K562 (cell line): ENCODE data around the gene POLR1C. TPM values are rescaled to one million over a fixed set of nuclear protein-coding genes. Genes with fewer than 3 reads are reported as not detected.

Experiments used
- ATAC-seq: fragments of 200-7000 bp; cut with Tn5 transposase; 3 replicates; pipeline ENCODE4 v1.9.1; 2020; ENCODE audit warnings: moderate library complexity
- BruUV-seq: library from RNA; stranded (reverse); fragments of 400-500 nt; replicated peaks from 2 replicates; lab custom pipeline; 2021; lab: Mats Ljungman, UMichigan
- CTCF ChIA-PET: fragments of 300-600 bp; formaldehyde crosslinking; extraction: SDS; loops from one replicate; lab custom pipeline; 2021; ENCODE audit warnings: low intra/inter-chr PET ratio; lab: Yijun Ruan, JAX
- POLR2A ChIA-PET: fragments of 300-600, 350-650 bp; sonication (Branson Sonifier 250); formaldehyde crosslinking; extraction: SDS; loops from one replicate; lab custom pipeline; 2021; ENCODE audit warnings: antibody characterized with exemption, inconsistent platforms; lab: Yijun Ruan, JAX
- DNase-seq, 4 experiments: peaks; one replicate each; pipeline versions ENCODE4 v3.0.0 to v3.0.0-alpha.2; 2011 to 2018; ENCODE audit warnings: low spot score in 3 of 4, mixed read lengths in 3 of 4; ENCODE audit errors: extremely low read depth in 1 of 4
- FAIRE-seq: peaks from 2 replicates; lab custom pipeline; 2011; peaks lifted over from hg19 to GRCh38; lab: Jason Lieb, UNC
- H2AFZ ChIP-seq: 2 replicates; pipeline ENCODE4 v1.6.0; 2011; ENCODE audit warnings: low read depth, low read length, control low read depth, inconsistent platforms
- H3K27ac ChIP-seq: fragments of 200-600 bp; 3 replicates; pipeline ENCODE4 v1.8.0; 2011; ENCODE audit warnings: low read depth, mild to moderate bottlenecking, control low read depth, inconsistent platforms, low read length, moderate library complexity, mixed read lengths; ENCODE audit errors: extremely low read depth
- H3K27me3 ChIP-seq, 2 experiments: fragments of 300-600 bp in 1 of 2; 2 replicates in 1 of 2; 3 replicates in 1 of 2; pipeline versions ENCODE4 v1.6.0 to v1.8.0; 2011; ENCODE audit warnings: inconsistent platforms in 2 of 2, low read length in 2 of 2, mild to moderate bottlenecking in 1 of 2, mixed read lengths in 1 of 2, moderate library complexity in 1 of 2; ENCODE audit not compliant: control insufficient read depth in 2 of 2, insufficient read depth in 2 of 2
- H3K36me3 ChIP-seq: fragments of 300-600 bp; 3 replicates; pipeline ENCODE4 v1.8.0; 2011; ENCODE audit warnings: mild to moderate bottlenecking, low read length, inconsistent platforms; ENCODE audit not compliant: control insufficient read depth, insufficient read depth
- H3K4me1 ChIP-seq, 2 experiments: fragments of 200-600 bp in 1 of 2; replicated peaks in 1 of 2; 2 replicates in 1 of 2; 3 replicates in 1 of 2; pipeline versions ENCODE4 v1.5.1 to v1.8.0; 2011; ENCODE audit warnings: inconsistent platforms in 2 of 2, low read length in 2 of 2, mild to moderate bottlenecking in 1 of 2, mixed read lengths in 1 of 2, moderate library complexity in 1 of 2; ENCODE audit not compliant: control insufficient read depth in 2 of 2, insufficient read depth in 2 of 2
- H3K4me2 ChIP-seq: 2 replicates; pipeline ENCODE4 v1.6.1; 2011; ENCODE audit warnings: low read length, control low read depth, inconsistent platforms, mixed read lengths; ENCODE audit not compliant: insufficient read depth
- H3K4me3 ChIP-seq: fragments of 200-600 bp; sonication (generic), shearing (Covaris generic); 2 replicates; pipeline ENCODE4 v1.5.1; 2016; ENCODE audit warnings: control low read depth, inconsistent platforms
- H3K79me2 ChIP-seq: fragments of 200-600 bp; 3 replicates; pipeline ENCODE4 v1.8.0; 2011; ENCODE audit warnings: low read length, inconsistent platforms; ENCODE audit not compliant: control insufficient read depth, insufficient read depth
- H3K9ac ChIP-seq, 2 experiments: 2 replicates each; pipeline versions ENCODE4 v1.6.0 to v1.6.1; 2011; ENCODE audit warnings: low read depth in 2 of 2, low read length in 2 of 2, control low read depth in 1 of 2, inconsistent platforms in 1 of 2, mild to moderate bottlenecking in 1 of 2, mixed read lengths in 1 of 2; ENCODE audit not compliant: insufficient read depth in 1 of 2
- H3K9me1 ChIP-seq: one replicate; pipeline ENCODE4 v1.6.0; 2011; ENCODE audit warnings: inconsistent platforms, mild to moderate bottlenecking, low read length, moderate library complexity; ENCODE audit not compliant: control insufficient read depth, insufficient read depth
- H3K9me3 ChIP-seq: replicated peaks from 2 replicates; pipeline ENCODE4 v1.5.1; 2011; ENCODE audit warnings: low read depth, low read length, inconsistent platforms; ENCODE audit not compliant: control insufficient read depth, insufficient read depth
- H4K20me1 ChIP-seq: replicated peaks from 2 replicates; pipeline ENCODE4 v1.6.1; 2011; ENCODE audit warnings: low read length, inconsistent platforms, mixed read lengths; ENCODE audit not compliant: control insufficient read depth, insufficient read depth
- BCLAF1 ChIP-seq, 2 experiments: fragments of 450-650 bp in 1 of 2; IDR thresholded peaks; 2 replicates each; pipeline ENCODE4 v1.6.1; 2011 to 2017; ENCODE audit warnings: low read depth in 2 of 2, antibody characterized with exemption in 1 of 2, borderline replicate concordance in 1 of 2, low read length in 1 of 2, mild to moderate bottlenecking in 1 of 2, mixed read lengths in 1 of 2; ENCODE audit not compliant: control insufficient read depth in 1 of 2
- GABPB1 ChIP-seq: sonication (generic); formaldehyde crosslinking; IDR thresholded peaks from 2 replicates; pipeline ENCODE4 v1.8.0; 2022; ENCODE audit warnings: mild to moderate bottlenecking, missing genetic modification reagents
- KDM1A ChIP-seq, 2 experiments: fragments of 450-650 bp; IDR thresholded peaks; 2 replicates each; pipeline ENCODE4 v1.6.1; 2016; ENCODE audit warnings: mild to moderate bottlenecking in 2 of 2
- NR4A1 ChIP-seq, 2 experiments: fragments of 250-450 bp in 1 of 2; fragments of 450-650 bp in 1 of 2; sonication (Bioruptor Pico) in 1 of 2; IDR thresholded peaks; 2 replicates each; pipeline versions ENCODE4 v1.4.0 to v1.6.1; 2016 to 2020; ENCODE audit warnings: mild to moderate bottlenecking in 2 of 2, missing compliant biosample characterization in 1 of 2, missing genetic modification characterization in 1 of 2, moderate library complexity in 1 of 2
- POLR2B ChIP-seq: fragments of 450-650 bp; IDR thresholded peaks from 2 replicates; pipeline ENCODE4 v1.6.1; 2018; ENCODE audit warnings: low read depth; ENCODE audit not compliant: partially characterized antibody
- RAD51 ChIP-seq: fragments of 450-650 bp; IDR thresholded peaks from 2 replicates; pipeline ENCODE4 v1.7.1; 2016; ENCODE audit warnings: low read depth, mild to moderate bottlenecking, borderline replicate concordance
- RBM22 ChIP-seq: fragments of 200-400 bp; formaldehyde crosslinking; IDR thresholded peaks from 2 replicates; pipeline ENCODE4 v1.6.1; 2018; ENCODE audit warnings: low read length, low read depth; ENCODE audit not compliant: poor library complexity, severe bottlenecking
- SIX5 ChIP-seq, 2 experiments: IDR thresholded peaks; 2 replicates each; pipeline ENCODE4 v1.6.1; 2011; ENCODE audit warnings: low read length in 2 of 2, borderline replicate concordance in 1 of 2, low read depth in 1 of 2, mild to moderate bottlenecking in 1 of 2, moderate library complexity in 1 of 2; ENCODE audit not compliant: insufficient read depth in 1 of 2
- SUPT5H ChIP-seq: fragments of 450-650 bp; IDR thresholded peaks from 2 replicates; pipeline ENCODE4 v1.6.1; 2016
- TBL1XR1 ChIP-seq, 2 experiments: IDR thresholded peaks; 2 replicates each; pipeline ENCODE4 v1.6.1; 2012; ENCODE audit warnings: improper control_type of control experiment in 2 of 2, low read length in 2 of 2, mild to moderate bottlenecking in 1 of 2
- TCF3 ChIP-seq: sonication (generic); formaldehyde crosslinking; IDR thresholded peaks from 2 replicates; pipeline ENCODE4 v1.4.0; 2020; ENCODE audit warnings: mild to moderate bottlenecking, missing genetic modification reagents
- TFE3 ChIP-seq: fragments of 450-650 bp; formaldehyde crosslinking; IDR thresholded peaks from 2 replicates; pipeline ENCODE4 v1.4.0; 2020; ENCODE audit warnings: mild to moderate bottlenecking, mixed read lengths
- USF1 ChIP-seq: sonication (generic); formaldehyde crosslinking; IDR thresholded peaks from 2 replicates; pipeline ENCODE4 v1.9.0; 2022; ENCODE audit warnings: mild to moderate bottlenecking, missing genetic modification reagents
- ZNF696 ChIP-seq: fragments of 250-450 bp; sonication (Bioruptor Pico); conservative IDR thresholded peaks from 2 replicates; pipeline ENCODE4 v1.4.0; 2020; ENCODE audit warnings: mild to moderate bottlenecking, moderate library complexity
- WGBS: fragments of 100-300 bp; shearing (Covaris generic); methylation state at CpG from one replicate; pipeline ENCODE4 v1.1.6; 2016; ENCODE audit warnings: low coverage, mixed read lengths; ENCODE audit not compliant: insufficient coverage; ENCODE audit errors: missing lambda C conversion rate; 5-methylcytosine and 5-hydroxymethylcytosine counted together
- in situ Hi-C: fragments of 300-500 bp; cut with MboI; formaldehyde crosslinking; loops from 4 replicates; pipeline ENCODE4 v1.15.0; 2018; ENCODE audit warnings: inconsistent platforms, mixed read lengths
- intact Hi-C: fragments of 100-400 bp; cut with micrococcal nuclease; formaldehyde crosslinking; loops from 2 replicates; pipeline ENCODE4 v1.14.2; 2022
- polyA plus RNA-seq, 8 experiments: library from polyadenylated mRNA; depleted of rRNA in 4 of 8; stranded (reverse) in 5 of 8; unstranded in 3 of 8; fragments of >200 nt; fragmentation: Nextera tagmentation in 2 of 8; fragmentation: Illumina TruSeq in 1 of 8; extraction: Ambion mirVana in 2 of 8; extraction: Trizol in 1 of 8; gene quantifications; 2 replicates each; pipeline versions ENCODE4 v1.2.1 to v1.2.3, GENCODE V29; 2011 to 2014; ENCODE audit warnings: inconsistent platforms in 1 of 8, missing spikeins in 1 of 8
- total RNA-seq, 7 experiments: library from RNA; depleted of rRNA in 6 of 7; stranded (reverse); fragments of >200 nt in 6 of 7; fragmentation: Illumina TruSeq in 2 of 7; extraction: Trizol in 2 of 7; gene quantifications; 2 replicates each; pipeline versions ENCODE4 v1.2.1 to v1.2.3, GENCODE V29; 2011 to 2021; ENCODE audit warnings: low replicate concordance in 1 of 7

Gene POLR1C
- total and polyA plus RNA-seq, 9 of the 15 experiments (the other 6 are each of a cell fraction or from before 2014, with no cell fraction given) = 83.5 to 429 (median 120) TPM

- Histone ChIP-seq H3K9me1 (peaks cover 3% of the 10 kb centered on the region), H3K27ac (no peak overlapping the region), H4K20me1 (peaks cover 11% of the 10 kb centered on the region; the same call in 1 of the 2 replicates), H3K4me1 (peaks cover 10 to 11% of the 10 kb centered on the region in 2 experiments; a peak in 3 of 5 replicates), H3K27me3 (no peaks in the 10 kb centered on the region), H3K79me2 (peaks cover 24% of the 10 kb centered on the region), H3K4me2 (no peak overlapping the region), H3K9me3 (no peaks in the 10 kb centered on the region), H3K4me3 (no peak overlapping the region), H2AFZ (no peak overlapping the region), H3K9ac (no peak overlapping the region), H3K36me3 (peaks cover 97% of the 10 kb centered on the region)
- BruUV-seq = TSS peak; percentile 25
- ChIA-PET CTCF (no interaction called here), POLR2A (interaction anchor here (0.6 to 7.1 kb wide), 12 partner anchors 8 to 1566 kb away, joined by 3 to 89 read pairs (median 4); partner anchors contain the start of gene LRRC73)
- DNase-seq (no peak), ATAC-seq (peak; percentile 11), FAIRE-seq (no peak)
- WGBS = 87% methylated on average over 8 of the region's 8 CpGs
- intact Hi-C loops (no loop called here), in situ Hi-C loops (no loop called here)
- TF ChIP-seq TCF3 (CRISPR knock-in tag) (no peak), SUPT5H (peak; percentile 56), BCLAF1 (IDR thresholded peaks at IDR 0.05; ENCODE audit: borderline replicate concordance in 1 of 2, control insufficient read depth in 1 of 2, low read depth in 2 of 2, low read length in 1 of 2) (peak in 1 of 2 experiments; percentile 44; a peak in 1 of 4 replicates), NR4A1 (CRISPR knock-in tag; IDR thresholded peaks at IDR 0.05) (no peak), NR4A1 (tag; IDR thresholded peaks at IDR 0.05) (no peak), ZNF696 (no peak), TBL1XR1 (IDR thresholded peaks at IDR 0.05; ENCODE audit: low read length in 2 of 2) (no peak), GABPB1 (CRISPR knock-in tag) (no peak), RAD51 (0 out of 2 replicates have a peak, but pooled peaks have one; percentile 37), USF1 (CRISPR knock-in tag) (peak; percentile 29; the same call in 1 of the 2 replicates), RBM22 (peak; percentile 29), POLR2B (peak; percentile 60), KDM1A (IDR thresholded peaks at IDR 0.05) (no peak), SIX5 (IDR thresholded peaks at IDR 0.05; ENCODE audit: borderline replicate concordance in 1 of 2, insufficient read depth in 1 of 2, low read depth in 1 of 2, low read length in 2 of 2) (peak; percentile 10 to 11; a peak in 1 of 4 replicates), TFE3 (CRISPR knock-in tag) (peak; percentile 90)
These were observed 5.8 kb downstream of the POLR1C start for GRCh38 chr6:43522547-43523261.
